HL-60 (cell line): ENCODE data around the gene DDX17.

Source experiments
- POLR2AphosphoS5 ChIP-seq: IDR thresholded peaks from 2 replicates; pipeline ENCODE4 v1.6.1; 2012; ENCODE audit warnings: low read depth
- TF ChIP-seq, protein P1 (sequence below): IDR thresholded peaks from one replicate; pipeline ENCODE4 v1.5.1; 2011; ENCODE audit warnings: low read length, control low read depth, inconsistent platforms; ENCODE audit not compliant: insufficient read depth
- TF ChIP-seq, protein P2 (sequence below): IDR thresholded peaks from 2 replicates; pipeline ENCODE4 v1.6.1; 2012; ENCODE audit warnings: low read depth; ENCODE audit not compliant: insufficient replicate concordance

DNA sequence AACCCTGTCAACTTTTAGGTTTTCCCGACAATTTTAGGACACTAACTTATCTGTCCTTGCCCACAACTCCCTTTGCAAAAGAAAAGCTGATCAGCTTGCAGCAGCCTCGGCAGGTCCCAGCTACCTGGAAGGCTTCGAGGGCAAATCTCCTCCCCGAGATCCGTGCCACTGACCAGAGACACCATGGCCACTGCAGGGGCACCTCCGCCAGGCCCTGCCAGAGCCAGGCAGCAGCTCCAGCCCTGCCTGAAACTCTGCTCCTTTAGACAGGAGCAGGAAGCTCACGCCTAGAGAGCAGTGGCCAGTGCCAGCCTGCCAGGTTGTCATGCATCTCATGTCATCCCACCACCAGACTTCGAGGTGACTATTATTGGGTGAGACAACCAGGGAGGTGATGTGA, 72.2 kb downstream of the DDX17 start:
- TF ChIP-seq, protein P1, sequence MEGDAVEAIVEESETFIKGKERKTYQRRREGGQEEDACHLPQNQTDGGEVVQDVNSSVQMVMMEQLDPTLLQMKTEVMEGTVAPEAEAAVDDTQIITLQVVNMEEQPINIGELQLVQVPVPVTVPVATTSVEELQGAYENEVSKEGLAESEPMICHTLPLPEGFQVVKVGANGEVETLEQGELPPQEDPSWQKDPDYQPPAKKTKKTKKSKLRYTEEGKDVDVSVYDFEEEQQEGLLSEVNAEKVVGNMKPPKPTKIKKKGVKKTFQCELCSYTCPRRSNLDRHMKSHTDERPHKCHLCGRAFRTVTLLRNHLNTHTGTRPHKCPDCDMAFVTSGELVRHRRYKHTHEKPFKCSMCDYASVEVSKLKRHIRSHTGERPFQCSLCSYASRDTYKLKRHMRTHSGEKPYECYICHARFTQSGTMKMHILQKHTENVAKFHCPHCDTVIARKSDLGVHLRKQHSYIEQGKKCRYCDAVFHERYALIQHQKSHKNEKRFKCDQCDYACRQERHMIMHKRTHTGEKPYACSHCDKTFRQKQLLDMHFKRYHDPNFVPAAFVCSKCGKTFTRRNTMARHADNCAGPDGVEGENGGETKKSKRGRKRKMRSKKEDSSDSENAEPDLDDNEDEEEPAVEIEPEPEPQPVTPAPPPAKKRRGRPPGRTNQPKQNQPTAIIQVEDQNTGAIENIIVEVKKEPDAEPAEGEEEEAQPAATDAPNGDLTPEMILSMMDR: no peak
- TF ChIP-seq, protein P2, sequence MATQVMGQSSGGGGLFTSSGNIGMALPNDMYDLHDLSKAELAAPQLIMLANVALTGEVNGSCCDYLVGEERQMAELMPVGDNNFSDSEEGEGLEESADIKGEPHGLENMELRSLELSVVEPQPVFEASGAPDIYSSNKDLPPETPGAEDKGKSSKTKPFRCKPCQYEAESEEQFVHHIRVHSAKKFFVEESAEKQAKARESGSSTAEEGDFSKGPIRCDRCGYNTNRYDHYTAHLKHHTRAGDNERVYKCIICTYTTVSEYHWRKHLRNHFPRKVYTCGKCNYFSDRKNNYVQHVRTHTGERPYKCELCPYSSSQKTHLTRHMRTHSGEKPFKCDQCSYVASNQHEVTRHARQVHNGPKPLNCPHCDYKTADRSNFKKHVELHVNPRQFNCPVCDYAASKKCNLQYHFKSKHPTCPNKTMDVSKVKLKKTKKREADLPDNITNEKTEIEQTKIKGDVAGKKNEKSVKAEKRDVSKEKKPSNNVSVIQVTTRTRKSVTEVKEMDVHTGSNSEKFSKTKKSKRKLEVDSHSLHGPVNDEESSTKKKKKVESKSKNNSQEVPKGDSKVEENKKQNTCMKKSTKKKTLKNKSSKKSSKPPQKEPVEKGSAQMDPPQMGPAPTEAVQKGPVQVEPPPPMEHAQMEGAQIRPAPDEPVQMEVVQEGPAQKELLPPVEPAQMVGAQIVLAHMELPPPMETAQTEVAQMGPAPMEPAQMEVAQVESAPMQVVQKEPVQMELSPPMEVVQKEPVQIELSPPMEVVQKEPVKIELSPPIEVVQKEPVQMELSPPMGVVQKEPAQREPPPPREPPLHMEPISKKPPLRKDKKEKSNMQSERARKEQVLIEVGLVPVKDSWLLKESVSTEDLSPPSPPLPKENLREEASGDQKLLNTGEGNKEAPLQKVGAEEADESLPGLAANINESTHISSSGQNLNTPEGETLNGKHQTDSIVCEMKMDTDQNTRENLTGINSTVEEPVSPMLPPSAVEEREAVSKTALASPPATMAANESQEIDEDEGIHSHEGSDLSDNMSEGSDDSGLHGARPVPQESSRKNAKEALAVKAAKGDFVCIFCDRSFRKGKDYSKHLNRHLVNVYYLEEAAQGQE: no peak
- no peak for TF ChIP-seq POLR2AphosphoS5
